Thyroid gland (tissue), 4 donors: ENCODE results near the gene GRM6.

Source experiments
- CTCF ChIP-seq, 6 experiments: fragments of 200-600 bp in 3 of 6; fragments of 450-650 bp in 3 of 6; sonication (generic) in 3 of 6; IDR thresholded peaks; one replicate each; pipeline ENCODE4 v1.5.1; 2016 to 2019; ENCODE audit warnings: antibody characterized with exemption in 6 of 6, mild to moderate bottlenecking in 2 of 6, inconsistent platforms in 1 of 6, moderate library complexity in 1 of 6
- POLR2A ChIP-seq, 2 donors: fragments of 450-650 bp; IDR thresholded peaks; one replicate each; pipeline ENCODE4 v1.6.1; 2017; ENCODE audit warnings: antibody characterized with exemption in 2 of 2, mild to moderate bottlenecking in 2 of 2, moderate library complexity in 1 of 2

GRCh38 chr5:178965465-178966055 is 29.6 kb downstream of the GRM6 start:
- TF ChIP-seq CTCF (IDR thresholded peaks at IDR 0.05) (no peak), POLR2A (IDR thresholded peaks at IDR 0.05) (no peak)
